ENCODE measurements around the gene SLC25A19. TPM values are rescaled to one million over a fixed set of nuclear protein-coding genes. Genes with fewer than 3 reads are reported as not detected.

SLC25A19 gene
- total and polyA plus RNA-seq, 2 experiments from 2014 or later = 17.9 to 22.4 TPM

DNA sequence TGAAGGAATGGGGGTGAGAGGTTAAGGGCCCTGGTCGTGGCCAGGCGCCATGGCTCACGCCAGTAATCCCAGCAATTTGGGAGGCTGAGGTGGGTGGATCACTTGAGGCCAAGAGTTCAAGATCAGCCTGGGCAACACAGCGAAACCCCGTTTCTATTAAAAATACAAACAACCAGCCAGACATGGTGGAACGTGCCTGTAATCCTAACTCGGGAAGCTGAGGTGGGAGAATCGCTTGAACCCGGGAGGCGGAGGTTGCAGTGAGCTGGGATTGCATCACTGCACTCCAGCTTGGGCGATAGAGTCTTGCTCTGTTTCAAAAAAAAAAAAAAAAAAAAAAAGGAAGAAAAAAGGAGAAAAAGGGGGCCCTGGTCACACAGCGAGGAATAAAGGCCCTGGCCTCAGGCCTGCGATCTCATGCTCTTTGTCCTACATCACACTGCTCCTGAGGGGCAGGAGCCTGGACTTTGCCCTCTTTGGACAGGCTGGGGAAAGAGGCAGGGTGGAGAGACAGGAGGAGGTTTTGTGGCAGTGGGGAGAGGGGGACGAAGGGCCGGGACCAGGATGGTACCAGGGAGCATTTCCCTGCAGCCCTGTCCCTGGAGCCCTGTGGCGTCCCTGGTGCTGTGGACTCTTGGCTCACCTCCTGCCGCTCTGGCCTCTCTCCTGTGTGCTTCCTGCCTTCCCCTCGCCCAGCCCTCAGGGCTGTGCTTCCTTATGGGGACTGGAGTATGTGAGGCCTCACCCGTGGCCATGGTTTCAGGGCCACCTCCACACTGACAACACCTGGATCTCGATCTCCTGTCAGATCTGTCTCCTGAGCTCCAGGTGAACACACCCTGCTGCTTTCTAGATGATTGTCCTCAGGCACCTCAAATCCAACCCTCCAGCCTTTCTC, 19.7 kb upstream of the SLC25A19 start:
- TF ChIP-seq STAT1 (IDR thresholded peaks at IDR 0.05; ENCODE audit: unreplicated experiment) (no peak), ZNF331 (CRISPR knock-in tag; IDR thresholded peaks at IDR 0.05; ENCODE audit: low read depth) (no peak), JUNB (IDR thresholded peaks at IDR 0.05; ENCODE audit: unreplicated experiment) (no peak), EZH2 (IDR thresholded peaks at IDR 0.05; ENCODE audit: low read depth, unreplicated experiment) (no peak), NANOG (IDR thresholded peaks at IDR 0.05; ENCODE audit: borderline replicate concordance) (no peak), POLR2AphosphoS5 (IDR thresholded peaks at IDR 0.05; ENCODE audit: low read depth) (no peak), EZH2phosphoT487 (IDR thresholded peaks at IDR 0.05; ENCODE audit: unreplicated experiment) (no peak), CREB1 (CRISPR knock-in tag; IDR thresholded peaks at IDR 0.05; ENCODE audit: low read depth) (no peak)
- TF ChIP-seq, protein P1, sequence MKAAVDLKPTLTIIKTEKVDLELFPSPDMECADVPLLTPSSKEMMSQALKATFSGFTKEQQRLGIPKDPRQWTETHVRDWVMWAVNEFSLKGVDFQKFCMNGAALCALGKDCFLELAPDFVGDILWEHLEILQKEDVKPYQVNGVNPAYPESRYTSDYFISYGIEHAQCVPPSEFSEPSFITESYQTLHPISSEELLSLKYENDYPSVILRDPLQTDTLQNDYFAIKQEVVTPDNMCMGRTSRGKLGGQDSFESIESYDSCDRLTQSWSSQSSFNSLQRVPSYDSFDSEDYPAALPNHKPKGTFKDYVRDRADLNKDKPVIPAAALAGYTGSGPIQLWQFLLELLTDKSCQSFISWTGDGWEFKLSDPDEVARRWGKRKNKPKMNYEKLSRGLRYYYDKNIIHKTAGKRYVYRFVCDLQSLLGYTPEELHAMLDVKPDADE (IDR thresholded peaks at IDR 0.05) = no peak
- TF ChIP-seq, protein P2, sequence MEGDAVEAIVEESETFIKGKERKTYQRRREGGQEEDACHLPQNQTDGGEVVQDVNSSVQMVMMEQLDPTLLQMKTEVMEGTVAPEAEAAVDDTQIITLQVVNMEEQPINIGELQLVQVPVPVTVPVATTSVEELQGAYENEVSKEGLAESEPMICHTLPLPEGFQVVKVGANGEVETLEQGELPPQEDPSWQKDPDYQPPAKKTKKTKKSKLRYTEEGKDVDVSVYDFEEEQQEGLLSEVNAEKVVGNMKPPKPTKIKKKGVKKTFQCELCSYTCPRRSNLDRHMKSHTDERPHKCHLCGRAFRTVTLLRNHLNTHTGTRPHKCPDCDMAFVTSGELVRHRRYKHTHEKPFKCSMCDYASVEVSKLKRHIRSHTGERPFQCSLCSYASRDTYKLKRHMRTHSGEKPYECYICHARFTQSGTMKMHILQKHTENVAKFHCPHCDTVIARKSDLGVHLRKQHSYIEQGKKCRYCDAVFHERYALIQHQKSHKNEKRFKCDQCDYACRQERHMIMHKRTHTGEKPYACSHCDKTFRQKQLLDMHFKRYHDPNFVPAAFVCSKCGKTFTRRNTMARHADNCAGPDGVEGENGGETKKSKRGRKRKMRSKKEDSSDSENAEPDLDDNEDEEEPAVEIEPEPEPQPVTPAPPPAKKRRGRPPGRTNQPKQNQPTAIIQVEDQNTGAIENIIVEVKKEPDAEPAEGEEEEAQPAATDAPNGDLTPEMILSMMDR (conservative IDR thresholded peaks at IDR 0.05; ENCODE audit: low read depth in 2 of 2) = no peak
- TF ChIP-seq, protein P3, sequence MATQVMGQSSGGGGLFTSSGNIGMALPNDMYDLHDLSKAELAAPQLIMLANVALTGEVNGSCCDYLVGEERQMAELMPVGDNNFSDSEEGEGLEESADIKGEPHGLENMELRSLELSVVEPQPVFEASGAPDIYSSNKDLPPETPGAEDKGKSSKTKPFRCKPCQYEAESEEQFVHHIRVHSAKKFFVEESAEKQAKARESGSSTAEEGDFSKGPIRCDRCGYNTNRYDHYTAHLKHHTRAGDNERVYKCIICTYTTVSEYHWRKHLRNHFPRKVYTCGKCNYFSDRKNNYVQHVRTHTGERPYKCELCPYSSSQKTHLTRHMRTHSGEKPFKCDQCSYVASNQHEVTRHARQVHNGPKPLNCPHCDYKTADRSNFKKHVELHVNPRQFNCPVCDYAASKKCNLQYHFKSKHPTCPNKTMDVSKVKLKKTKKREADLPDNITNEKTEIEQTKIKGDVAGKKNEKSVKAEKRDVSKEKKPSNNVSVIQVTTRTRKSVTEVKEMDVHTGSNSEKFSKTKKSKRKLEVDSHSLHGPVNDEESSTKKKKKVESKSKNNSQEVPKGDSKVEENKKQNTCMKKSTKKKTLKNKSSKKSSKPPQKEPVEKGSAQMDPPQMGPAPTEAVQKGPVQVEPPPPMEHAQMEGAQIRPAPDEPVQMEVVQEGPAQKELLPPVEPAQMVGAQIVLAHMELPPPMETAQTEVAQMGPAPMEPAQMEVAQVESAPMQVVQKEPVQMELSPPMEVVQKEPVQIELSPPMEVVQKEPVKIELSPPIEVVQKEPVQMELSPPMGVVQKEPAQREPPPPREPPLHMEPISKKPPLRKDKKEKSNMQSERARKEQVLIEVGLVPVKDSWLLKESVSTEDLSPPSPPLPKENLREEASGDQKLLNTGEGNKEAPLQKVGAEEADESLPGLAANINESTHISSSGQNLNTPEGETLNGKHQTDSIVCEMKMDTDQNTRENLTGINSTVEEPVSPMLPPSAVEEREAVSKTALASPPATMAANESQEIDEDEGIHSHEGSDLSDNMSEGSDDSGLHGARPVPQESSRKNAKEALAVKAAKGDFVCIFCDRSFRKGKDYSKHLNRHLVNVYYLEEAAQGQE (IDR thresholded peaks at IDR 0.05; ENCODE audit: unreplicated experiment) = no peak
- no peak overlapping the region for H3K27ac ChIP-seq (ENCODE audit: low read depth)
- no peak overlapping the region for H2AFZ ChIP-seq
- no peaks in the 10 kb centered on the region for H3K9me2 ChIP-seq (ENCODE audit: insufficient read depth)
- peaks cover 7% of the 10 kb centered on the region for H3K27me3 Mint-ChIP-seq (ENCODE audit: insufficient read depth, low read depth, poor library complexity)
- no peak overlapping the region for H3K4me2 ChIP-seq
- no peaks in the 10 kb centered on the region for H3K79me2 ChIP-seq (replicated peaks; ENCODE audit: insufficient read depth)
- H3K4me1 Mint-ChIP-seq = peaks cover 4% of the 10 kb centered on the region; the same call in 1 of the 3 replicates
- H3F3A ChIP-seq (replicated peaks; ENCODE audit: low read depth) = no peaks in the 10 kb centered on the region
- no peak overlapping the region for H3K4me3 Mint-ChIP-seq
- ATAC-seq (peak; percentile 63), DNase-seq (ENCODE audit: low spot score) (no peak)
- no peaks in the 10 kb centered on the region for H3K36me3 ChIP-seq (ENCODE audit: insufficient read depth)
- no peaks in the 10 kb centered on the region; the same call in 1 of the 2 replicates for H3K4me1 ChIP-seq (ENCODE audit: insufficient read depth)
- H3K27me3 ChIP-seq (ENCODE audit: insufficient read depth) = no peaks in the 10 kb centered on the region
- H3K9me3 Mint-ChIP-seq = no peaks in the 10 kb centered on the region
- peak overlapping the region; percentile 41 for H3K27ac Mint-ChIP-seq
- H3K4me3 ChIP-seq = no peak overlapping the region
- H4K20me1 ChIP-seq (replicated peaks; ENCODE audit: insufficient read depth) = no peaks in the 10 kb centered on the region
- no peaks in the 10 kb centered on the region for H3K36me3 Mint-ChIP-seq (ENCODE audit: low read depth)

All from GM23338 (cell line).